ENCODE data around the gene RASD2. TPM values are rescaled to one million over a fixed set of nuclear protein-coding genes. Genes with fewer than 3 reads are reported as not detected.

Gene RASD2
- total RNA-seq, 1 donor from 2014 or later = 0.24 TPM

DNA sequence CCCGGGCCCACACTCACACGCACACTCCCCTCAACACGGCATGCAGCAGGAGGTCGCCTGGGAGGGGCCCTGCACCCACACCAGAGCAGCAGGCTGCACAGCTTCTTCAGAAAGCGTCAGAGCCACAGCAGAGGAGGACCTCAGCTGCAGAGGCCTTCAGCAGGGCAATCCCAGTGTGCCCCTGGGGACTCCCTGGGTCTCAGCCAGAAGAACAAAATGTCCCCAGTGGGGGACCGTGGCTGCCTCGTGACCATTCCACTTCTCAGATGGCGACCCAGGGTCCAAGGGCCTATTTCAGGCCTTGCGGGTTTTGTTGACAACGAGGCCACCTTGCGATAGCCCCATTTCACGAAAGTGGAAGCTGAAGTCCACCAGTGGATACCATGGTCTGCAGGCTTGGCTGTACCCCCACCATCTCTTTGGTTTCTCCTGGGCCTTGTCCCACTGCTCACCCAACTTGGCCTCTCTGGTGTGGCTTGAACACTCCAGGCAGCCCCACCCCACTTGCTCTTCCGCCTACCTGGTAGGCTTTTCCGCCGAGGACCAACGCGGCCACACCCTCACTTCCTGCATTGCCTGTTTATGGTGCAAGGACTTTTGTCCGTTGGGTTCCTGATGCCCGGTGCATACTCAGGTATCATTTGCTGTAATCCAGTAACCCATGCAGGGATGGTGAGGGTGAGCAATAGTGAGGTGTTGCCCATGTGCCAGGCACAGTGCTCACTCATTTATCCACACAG is 38.4 kb downstream of the RASD2 start:
- peaks cover 9% of the 10 kb centered on the region for H3K4me1 Mint-ChIP-seq (ENCODE audit: unreplicated experiment)
- TF ChIP-seq, protein P1, sequence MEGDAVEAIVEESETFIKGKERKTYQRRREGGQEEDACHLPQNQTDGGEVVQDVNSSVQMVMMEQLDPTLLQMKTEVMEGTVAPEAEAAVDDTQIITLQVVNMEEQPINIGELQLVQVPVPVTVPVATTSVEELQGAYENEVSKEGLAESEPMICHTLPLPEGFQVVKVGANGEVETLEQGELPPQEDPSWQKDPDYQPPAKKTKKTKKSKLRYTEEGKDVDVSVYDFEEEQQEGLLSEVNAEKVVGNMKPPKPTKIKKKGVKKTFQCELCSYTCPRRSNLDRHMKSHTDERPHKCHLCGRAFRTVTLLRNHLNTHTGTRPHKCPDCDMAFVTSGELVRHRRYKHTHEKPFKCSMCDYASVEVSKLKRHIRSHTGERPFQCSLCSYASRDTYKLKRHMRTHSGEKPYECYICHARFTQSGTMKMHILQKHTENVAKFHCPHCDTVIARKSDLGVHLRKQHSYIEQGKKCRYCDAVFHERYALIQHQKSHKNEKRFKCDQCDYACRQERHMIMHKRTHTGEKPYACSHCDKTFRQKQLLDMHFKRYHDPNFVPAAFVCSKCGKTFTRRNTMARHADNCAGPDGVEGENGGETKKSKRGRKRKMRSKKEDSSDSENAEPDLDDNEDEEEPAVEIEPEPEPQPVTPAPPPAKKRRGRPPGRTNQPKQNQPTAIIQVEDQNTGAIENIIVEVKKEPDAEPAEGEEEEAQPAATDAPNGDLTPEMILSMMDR (conservative IDR thresholded peaks at IDR 0.05) = no peak
- H3K36me3 Mint-ChIP-seq = no peaks in the 10 kb centered on the region
- H3K4me3 Mint-ChIP-seq = no peak overlapping the region
- no peak overlapping the region for H3K27ac Mint-ChIP-seq
- peaks cover 10% of the 10 kb centered on the region for H3K27me3 Mint-ChIP-seq
- no peak for DNase-seq (ENCODE audit: extremely low spot score, unreplicated experiment)
- H3K9me3 Mint-ChIP-seq = no peaks in the 10 kb centered on the region

- peaks cover 5% of the 10 kb centered on the region for H3K4me1 Mint-ChIP-seq (ENCODE audit: unreplicated experiment)
- no peaks in the 10 kb centered on the region for H3K36me3 Mint-ChIP-seq
Measured at GRCh38 chr22:35580351-35581022, 39.9 kb downstream of the RASD2 start.

GRCh38 chr22:35581023-35581413 is 40.4 kb downstream of the RASD2 start:
- Mint-ChIP-seq H3K4me1 (ENCODE audit: unreplicated experiment) (peaks cover 5% of the 10 kb centered on the region), H3K4me3 (no peak overlapping the region), H3K27ac (no peak overlapping the region), H3K27me3 (peaks cover 7% of the 10 kb centered on the region), H3K9me3 (no peaks in the 10 kb centered on the region), H3K36me3 (no peaks in the 10 kb centered on the region)
- TF ChIP-seq, protein P1 (conservative IDR thresholded peaks at IDR 0.05) = no peak
- no peak for DNase-seq (ENCODE audit: extremely low spot score, unreplicated experiment)

More at GRCh38 chr22:35580351-35581022, 39.9 kb downstream of the RASD2 start:
- DNase-seq (ENCODE audit: extremely low spot score, unreplicated experiment) = no peak
- TF ChIP-seq, protein P1 (conservative IDR thresholded peaks at IDR 0.05) = no peak
- Mint-ChIP-seq H3K27me3 (peaks cover 7% of the 10 kb centered on the region), H3K9me3 (no peaks in the 10 kb centered on the region), H3K27ac (no peak overlapping the region), H3K4me3 (no peak overlapping the region)

GRCh38 chr22:35582218-35582860 is 41.7 kb downstream of the RASD2 start:
- H3K4me3 Mint-ChIP-seq = no peak overlapping the region
- H3K9me3 Mint-ChIP-seq = no peaks in the 10 kb centered on the region
- H3K27ac Mint-ChIP-seq = no peak overlapping the region
- peaks cover 7% of the 10 kb centered on the region for H3K27me3 Mint-ChIP-seq
- no peak for DNase-seq (ENCODE audit: extremely low spot score, unreplicated experiment)
- H3K36me3 Mint-ChIP-seq = no peaks in the 10 kb centered on the region
- H3K4me1 Mint-ChIP-seq (ENCODE audit: unreplicated experiment) = peaks cover 5% of the 10 kb centered on the region
- TF ChIP-seq, protein P1 (conservative IDR thresholded peaks at IDR 0.05) = no peak

DNA sequence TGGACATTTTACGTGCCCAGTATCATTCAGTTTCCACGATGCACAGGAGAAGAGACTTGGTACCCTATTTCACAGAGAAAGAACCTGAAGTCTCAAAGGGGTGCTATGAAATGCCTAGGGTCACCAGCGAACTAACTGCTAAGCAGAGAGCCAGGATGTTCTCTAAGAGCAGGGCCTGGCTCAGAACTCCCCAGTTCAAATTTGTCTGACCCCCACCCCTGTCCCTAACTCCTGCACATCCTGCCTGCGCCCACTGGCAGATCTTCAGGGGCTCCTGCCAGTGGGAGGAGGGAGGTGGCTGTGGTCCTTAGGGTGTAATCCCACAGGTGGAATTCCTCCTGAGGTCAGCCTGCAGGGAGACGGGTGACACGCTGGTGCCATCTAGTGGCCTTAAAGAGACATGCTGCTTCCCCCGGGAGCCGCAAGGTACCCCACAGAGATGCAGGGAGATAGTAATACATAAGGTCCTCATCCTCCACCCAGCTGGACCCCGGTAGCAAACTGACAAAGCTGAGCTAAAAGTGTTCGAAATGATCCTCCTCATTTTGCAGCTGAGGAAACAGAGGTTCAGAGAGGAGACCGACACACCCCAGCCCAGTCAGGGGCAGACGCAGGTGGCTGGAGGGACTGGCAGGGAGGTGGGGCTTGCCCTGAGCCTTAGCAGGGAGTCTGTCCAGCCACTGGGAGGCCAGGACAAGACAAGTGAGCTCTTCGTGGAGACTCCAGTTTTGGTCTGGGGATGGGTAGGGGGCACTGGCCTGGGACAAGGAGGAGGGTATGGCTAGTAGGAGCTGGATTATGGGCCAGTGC is 42.4 kb downstream of the RASD2 start:
- Mint-ChIP-seq H3K36me3 (no peaks in the 10 kb centered on the region), H3K27ac (no peak overlapping the region), H3K9me3 (no peaks in the 10 kb centered on the region), H3K4me1 (ENCODE audit: unreplicated experiment) (peaks cover 5% of the 10 kb centered on the region), H3K27me3 (peaks cover 4% of the 10 kb centered on the region), H3K4me3 (no peak overlapping the region)
- DNase-seq (ENCODE audit: extremely low spot score, unreplicated experiment) = no peak
- TF ChIP-seq, protein P1 (conservative IDR thresholded peaks at IDR 0.05) = peak; percentile 95

Measured in type B pancreatic cell (in vitro differentiated cells).